Lung (tissue), 12 donors: ENCODE results near the gene SLC4A9. TPM values are rescaled to one million over a fixed set of nuclear protein-coding genes. Genes with fewer than 3 reads are reported as not detected.
"Not testable (repeated sequence)": the region's sequence is repeated elsewhere in the genome, so short reads cannot be mapped to it uniquely, and the experiment has no call there.

Source experiments
- ATAC-seq: fragments of 200-7000 bp; cut with Tn5 transposase; one replicate; pipeline ENCODE4 v1.9.1; 2020; ENCODE audit warnings: moderate number of reproducible peaks; ENCODE audit not compliant: insufficient read depth, low FRiP score
- DNase-seq, 3 donors: peaks; one replicate each; pipeline ENCODE4 v3.0.0-alpha.2; 2013 to 2017
- H3K27ac ChIP-seq, 2 donors: one replicate each; pipeline ENCODE4 v1.5.1; 2013; ENCODE audit warnings: mild to moderate bottlenecking in 2 of 2, moderate library complexity in 2 of 2, control low read depth in 1 of 2, inconsistent platforms in 1 of 2, low read depth in 1 of 2, low read length in 1 of 2
- H3K27me3 ChIP-seq, 3 donors: one replicate each; pipeline ENCODE4 v1.5.1; 2013; ENCODE audit warnings: low read length in 2 of 3; ENCODE audit not compliant: control insufficient read depth in 3 of 3, insufficient read depth in 3 of 3
- H3K36me3 ChIP-seq, 4 donors: one replicate each; pipeline ENCODE4 v1.5.1; 2013; ENCODE audit warnings: low read length in 4 of 4, mild to moderate bottlenecking in 1 of 4, moderate library complexity in 1 of 4; ENCODE audit not compliant: control insufficient read depth in 4 of 4, insufficient read depth in 4 of 4
- H3K4me1 ChIP-seq, 5 donors: one replicate each; pipeline ENCODE4 v1.5.1; 2013; ENCODE audit warnings: low read length in 5 of 5, mild to moderate bottlenecking in 2 of 5, moderate library complexity in 1 of 5; ENCODE audit not compliant: control insufficient read depth in 5 of 5, insufficient read depth in 5 of 5
- H3K4me3 ChIP-seq: one replicate; pipeline ENCODE4 v1.5.1; 2013; ENCODE audit warnings: mild to moderate bottlenecking, control low read depth, moderate library complexity
- H3K9ac ChIP-seq, 2 donors: one replicate each; pipeline ENCODE4 v1.5.1; 2013; ENCODE audit warnings: low read length in 2 of 2, control low read depth in 1 of 2; ENCODE audit not compliant: insufficient read depth in 1 of 2
- H3K9me3 ChIP-seq, 4 donors: one replicate each; pipeline ENCODE4 v1.5.1; 2013; ENCODE audit warnings: low read length in 3 of 4, mild to moderate bottlenecking in 1 of 4, moderate library complexity in 1 of 4; ENCODE audit not compliant: control insufficient read depth in 4 of 4, insufficient read depth in 3 of 4
- WGBS, 2 donors: extraction: QIAGEN DNeasy Blood & Tissue Kit; methylation state at CpG; one replicate each; pipeline ENCODE4 v1.1.7; 2013; 5-methylcytosine and 5-hydroxymethylcytosine counted together
- polyA plus RNA-seq, 2 donors: library from polyadenylated mRNA; stranded (reverse); fragments of 200-250 nt; gene quantifications; one replicate each; pipeline ENCODE4 v1.2.1, GENCODE V29; 2013
- total RNA-seq, 2 donors: library from RNA; depleted of rRNA in 1 of 2; stranded (reverse); fragments of >200 nt in 1 of 2; gene quantifications; one replicate each; pipeline ENCODE4 v1.2.1, GENCODE V29; 2014 to 2021
- TF ChIP-seq, protein P1 (sequence below): IDR thresholded peaks from 2 replicates; pipeline ENCODE4 v1.5.1; 2012; ENCODE audit warnings: mild to moderate bottlenecking; ENCODE audit errors: control extremely low read depth, extremely low read depth
- donor health status: control.
- donor health status: control.
- donor health status: Bipolar disorder and iron deficiency.
- donor health status: healthy.
- donor health status: DM: yes; HTN: yes; CAD: no.

The SLC4A9 gene
- total and polyA plus RNA-seq, 4 donors, result 0.05 to 0.18 (median 0.09) TPM

DNA sequence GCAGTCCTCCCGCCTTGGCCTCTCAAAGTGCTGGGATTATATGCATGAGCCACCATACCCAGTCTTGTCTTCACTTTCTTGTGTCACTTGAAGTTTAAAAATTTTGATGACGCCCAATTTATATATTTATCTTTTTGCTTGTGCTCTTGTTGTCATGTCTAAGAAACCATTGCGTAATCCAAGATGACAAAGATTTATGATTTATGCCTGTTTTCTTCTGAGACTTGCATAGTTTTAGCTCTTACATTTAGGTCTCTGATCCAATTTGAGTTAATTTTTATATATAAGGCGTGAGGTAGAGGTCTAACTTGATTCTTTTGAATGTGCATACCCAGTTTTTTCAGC lies 60.2 kb downstream of the SLC4A9 start:
- Histone ChIP-seq H3K9ac (no peak overlapping the region), H3K27ac (no peak overlapping the region), H3K27me3 (no peaks in the 10 kb centered on the region), H3K9me3 (no peaks in the 10 kb centered on the region), H3K36me3 (no peaks in the 10 kb centered on the region), H3K4me3 (no peak overlapping the region), H3K4me1 (peaks cover 0 to 15% (median 0%) of the 10 kb centered on the region in 5 donors)
- ATAC-seq (no peak), DNase-seq (no peak)
- TF ChIP-seq, protein P1, sequence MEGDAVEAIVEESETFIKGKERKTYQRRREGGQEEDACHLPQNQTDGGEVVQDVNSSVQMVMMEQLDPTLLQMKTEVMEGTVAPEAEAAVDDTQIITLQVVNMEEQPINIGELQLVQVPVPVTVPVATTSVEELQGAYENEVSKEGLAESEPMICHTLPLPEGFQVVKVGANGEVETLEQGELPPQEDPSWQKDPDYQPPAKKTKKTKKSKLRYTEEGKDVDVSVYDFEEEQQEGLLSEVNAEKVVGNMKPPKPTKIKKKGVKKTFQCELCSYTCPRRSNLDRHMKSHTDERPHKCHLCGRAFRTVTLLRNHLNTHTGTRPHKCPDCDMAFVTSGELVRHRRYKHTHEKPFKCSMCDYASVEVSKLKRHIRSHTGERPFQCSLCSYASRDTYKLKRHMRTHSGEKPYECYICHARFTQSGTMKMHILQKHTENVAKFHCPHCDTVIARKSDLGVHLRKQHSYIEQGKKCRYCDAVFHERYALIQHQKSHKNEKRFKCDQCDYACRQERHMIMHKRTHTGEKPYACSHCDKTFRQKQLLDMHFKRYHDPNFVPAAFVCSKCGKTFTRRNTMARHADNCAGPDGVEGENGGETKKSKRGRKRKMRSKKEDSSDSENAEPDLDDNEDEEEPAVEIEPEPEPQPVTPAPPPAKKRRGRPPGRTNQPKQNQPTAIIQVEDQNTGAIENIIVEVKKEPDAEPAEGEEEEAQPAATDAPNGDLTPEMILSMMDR, result no peak
- 93 to 96% methylated on average over 4 of the region's 4 CpGs for WGBS, 2 donors

DNA sequence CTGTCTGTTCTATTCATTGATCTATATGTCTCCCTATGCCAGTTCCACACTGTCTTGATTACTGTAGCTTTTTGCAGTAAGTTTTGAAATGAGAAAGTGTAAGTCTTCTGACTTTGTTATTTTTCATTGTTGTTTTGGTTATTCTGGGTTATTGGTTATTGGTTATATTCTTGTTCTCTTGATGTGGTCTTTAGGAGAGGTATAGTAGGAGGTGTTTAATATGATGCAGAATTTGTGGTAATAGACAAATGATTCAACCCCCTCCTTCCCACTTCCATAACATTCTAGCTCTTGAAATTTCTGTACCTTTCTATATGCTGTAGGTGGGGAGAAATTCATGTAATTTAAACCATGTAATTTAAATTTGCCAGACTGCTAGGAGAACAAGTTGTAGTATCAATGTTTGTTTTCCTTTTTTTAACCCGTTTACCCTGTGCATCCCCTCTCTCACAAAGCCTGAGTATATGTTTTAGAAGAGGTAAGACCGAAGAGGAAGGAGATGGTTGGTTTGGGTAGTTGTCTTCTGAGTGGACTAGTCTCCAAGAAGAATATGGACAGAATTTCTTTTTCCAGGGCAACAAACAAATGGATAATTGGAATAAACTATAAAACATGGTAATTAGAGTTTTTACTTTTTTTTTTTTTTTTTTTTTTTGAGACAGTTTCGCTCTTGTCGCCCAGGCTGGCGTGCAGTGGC lies 60.8 kb downstream of the SLC4A9 start:
- WGBS, 2 donors, result 85 to 87% methylated on average over 5 of the region's 5 CpGs
- no peaks in the 10 kb centered on the region for H3K9me3 ChIP-seq
- no peak for ATAC-seq
- H3K27me3 ChIP-seq, result no peaks in the 10 kb centered on the region
- H3K4me3 ChIP-seq, result no peak overlapping the region
- H3K36me3 ChIP-seq, result peaks cover 0 to 2% (median 0%) of the 10 kb centered on the region in 4 donors
- no peak overlapping the region for H3K27ac ChIP-seq
- TF ChIP-seq, protein P1, result no peak
- no peak overlapping the region for H3K9ac ChIP-seq
- DNase-seq, result no peak
- peaks cover 0 to 15% (median 0%) of the 10 kb centered on the region in 5 donors for H3K4me1 ChIP-seq

DNA sequence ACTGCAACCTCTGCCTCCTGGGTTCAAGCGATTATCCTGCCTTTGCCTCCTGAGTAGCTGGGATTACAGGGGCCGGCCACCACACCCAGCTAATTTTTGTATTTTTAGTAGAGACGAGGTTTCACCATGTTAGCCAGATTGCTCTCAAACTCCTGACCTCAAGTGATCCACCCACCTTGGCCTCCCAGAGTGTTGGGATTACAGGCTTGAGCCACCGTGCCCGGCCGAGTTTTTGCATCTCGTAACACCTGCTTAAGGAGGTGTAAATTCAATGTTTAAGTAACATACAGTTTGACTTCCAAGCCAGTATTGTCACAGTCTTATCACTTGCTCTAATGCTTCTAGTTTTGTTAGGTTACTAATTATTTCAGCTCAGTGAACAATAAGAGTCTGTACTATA lies 61.4 kb downstream of the SLC4A9 start:
- DNase-seq, H3K27me3 ChIP-seq, ATAC-seq, H3K9ac ChIP-seq, H3K36me3 ChIP-seq, H3K9me3 ChIP-seq, H3K4me3 ChIP-seq, H3K27ac ChIP-seq: not testable (repeated sequence)
- WGBS, 2 donors, result 84 to 85% methylated on average over 7 of the region's 7 CpGs
- H3K4me1 ChIP-seq, result peaks cover 0 to 15% (median 0%) of the 10 kb centered on the region in 5 donors

DNA sequence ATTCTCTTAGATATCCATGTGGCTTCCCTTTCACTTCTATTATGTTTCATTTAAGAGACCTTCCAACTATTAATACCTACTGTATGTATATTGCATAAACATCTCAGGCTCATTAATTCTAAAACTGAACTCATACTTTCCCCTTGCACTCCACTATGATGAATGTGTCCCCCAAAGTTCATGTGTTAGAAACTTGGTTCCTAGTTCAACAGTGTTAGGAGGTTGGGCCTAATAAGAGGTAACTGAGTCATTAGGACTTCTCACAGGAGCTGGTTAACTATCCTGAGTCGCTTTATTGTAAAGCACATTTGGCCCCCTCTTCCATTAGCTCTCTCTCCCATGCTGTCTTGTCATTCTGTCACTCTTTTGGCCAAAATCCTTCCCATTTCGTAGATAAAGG lies 63.6 kb downstream of the SLC4A9 start:
- Histone ChIP-seq H3K4me1 (peaks cover 0 to 15% (median 0%) of the 10 kb centered on the region in 5 donors), H3K9ac (no peak overlapping the region), H3K9me3 (no peaks in the 10 kb centered on the region), H3K27me3 (no peaks in the 10 kb centered on the region), H3K27ac (no peak overlapping the region), H3K36me3 (peaks cover 0 to 2% (median 0%) of the 10 kb centered on the region in 4 donors), H3K4me3 (no peak overlapping the region)
- TF ChIP-seq, protein P1, result no peak
- 97 to 99% methylated on average over 2 of the region's 2 CpGs for WGBS, 2 donors
- ATAC-seq (no peak), DNase-seq (no peak)
